Heart left ventricle (tissue), 16 donors: ENCODE results near the gene ST7. TPM values are rescaled to one million over a fixed set of nuclear protein-coding genes. Genes with fewer than 3 reads are reported as not detected.

Source experiments
- ATAC-seq, 4 donors: fragments of 200-7000 bp; cut with Tn5 transposase; one replicate each; pipeline ENCODE4 v1.9.1; 2020 to 2022; ENCODE audit warnings: moderate library complexity in 4 of 4, mild to moderate bottlenecking in 3 of 4, moderate number of reproducible peaks in 1 of 4
- DNase-seq, 5 donors: peaks; one replicate each; pipeline ENCODE4 v3.0.0-alpha.2; 2020
- H3K27ac ChIP-seq, 12 donors: fragments of 200-600 bp; sonication (generic) in 4 of 12; one replicate each; pipeline versions ENCODE4 v1.5.0 to v1.8.0; 2016 to 2022; ENCODE audit warnings: mild to moderate bottlenecking in 2 of 12
- H3K27me3 ChIP-seq, 9 donors: fragments of 200-600 bp; sonication (generic) in 2 of 9; one replicate each; pipeline versions ENCODE4 v1.5.1 to v1.8.0; 2016 to 2022; ENCODE audit warnings: mild to moderate bottlenecking in 3 of 9
- H3K36me3 ChIP-seq, 9 donors: fragments of 200-600 bp; sonication (generic) in 2 of 9; one replicate each; pipeline versions ENCODE4 v1.5.0 to v1.8.0; 2018 to 2022; ENCODE audit warnings: mild to moderate bottlenecking in 2 of 9
- H3K4me1 ChIP-seq, 12 donors: fragments of 200-600 bp; sonication (generic) in 4 of 12; one replicate each; pipeline versions ENCODE4 v1.5.0 to v1.8.0; 2016 to 2022; ENCODE audit warnings: mild to moderate bottlenecking in 3 of 12
- H3K4me3 ChIP-seq, 12 donors: fragments of 200-600 bp; sonication (generic) in 4 of 12; one replicate each; pipeline versions ENCODE4 v1.5.0 to v1.8.0; 2017 to 2022; ENCODE audit warnings: mild to moderate bottlenecking in 9 of 12, moderate library complexity in 4 of 12
- H3K9me3 ChIP-seq, 12 donors: fragments of 200-600 bp; sonication (generic) in 4 of 12; one replicate each; pipeline versions ENCODE4 v1.5.0 to v1.8.0; 2016 to 2022; ENCODE audit warnings: mild to moderate bottlenecking in 1 of 12
- POLR2A ChIP-seq, 2 donors: fragments of 450-650 bp; IDR thresholded peaks; one replicate each; pipeline ENCODE4 v1.6.1; 2017; ENCODE audit warnings: antibody characterized with exemption in 2 of 2, mild to moderate bottlenecking in 2 of 2, moderate library complexity in 2 of 2
- WGBS, 4 donors: extraction: QIAGEN DNeasy Blood & Tissue Kit in 2 of 4; methylation state at CpG; one replicate each; pipeline versions ENCODE4 v1.1.5 to v1.1.7; 2013 to 2018; 5-methylcytosine and 5-hydroxymethylcytosine counted together
- intact Hi-C, 10 donors: fragments of 100-400 bp; cut with DNase I; formaldehyde crosslinking; loops; one replicate each; pipeline versions ENCODE4 v1.11.1 to v1.14.2; 2022
- polyA plus RNA-seq, 2 donors: library from polyadenylated mRNA; stranded (reverse); fragments of 200-250 nt; gene quantifications; one replicate each; pipeline ENCODE4 v1.2.3, GENCODE V29; 2013
- total RNA-seq, 9 donors: library from RNA; depleted of rRNA in 2 of 9; stranded (reverse); fragments of >200 nt in 2 of 9; fragmentation: NEBNext Ultra II Directional in 3 of 9; extraction: Animal tissue kit (Norgen Biotek cat#: 25700) in 3 of 9; gene quantifications; one replicate each; pipeline versions ENCODE4 v1.1.0 to v1.2.4, GENCODE V29; 2016 to 2023
- TF ChIP-seq, protein P1 (sequence below), 12 donors: fragments of 200-600 bp; sonication (generic) in 4 of 12; IDR thresholded peaks; one replicate each; pipeline versions ENCODE4 v1.5.0 to v1.8.0; 2018 to 2022; ENCODE audit warnings: antibody characterized with exemption in 12 of 12, mild to moderate bottlenecking in 5 of 12
- donor health status: ischemic (EF 13 %, LVEDD 7.1; RV severe dilation, severe dysfunction).
- donor health status: healthy with polysubstance abuse.
- donor health status: DM: no; HTN: yes; CAD: no.
- donor health status: DM: no; HTN: no; CAD: no.
- donor health status: ischemic (EF 25% LVEDD 6.9; RV normal size, moderate dysfunction).
- donor health status: ischemic (EF 25% LVEDD 5.7; RV mildly dilated, moderate dysfunction).
- donor health status: healthy.
- donor health status: DM: yes; HTN: yes; CAD: no.
- donor health status: ischemic (EF 35%, LVEDD 5.7; RV mildly dilated, moderate dysfunction).
- donor health status: nonischemic (EF 11% LVEDD 7.7; RV severe dilation, severe dysfunction).
- donor health status: DM: yes; HTN: yes; CAD: no.
- donor health status: PGD.
- donor health status: ischemic (EF 29% LVEDD 5.4; RV normal size, mild dysfunction).
- donor health status: nonischemic (EF 23%, LVEDD 6.1; RV moderate dilation, normal function).

Gene ST7
- total and polyA plus RNA-seq, 11 donors = 16.0 to 41.3 (median 25.5) TPM

- 90 to 94% (median 93%) methylated on average over 4 of the region's 4 CpGs for whole genome bisulfite sequencing, 4 donors
- ATAC-seq = no peak
- TF ChIP-seq, protein P1, sequence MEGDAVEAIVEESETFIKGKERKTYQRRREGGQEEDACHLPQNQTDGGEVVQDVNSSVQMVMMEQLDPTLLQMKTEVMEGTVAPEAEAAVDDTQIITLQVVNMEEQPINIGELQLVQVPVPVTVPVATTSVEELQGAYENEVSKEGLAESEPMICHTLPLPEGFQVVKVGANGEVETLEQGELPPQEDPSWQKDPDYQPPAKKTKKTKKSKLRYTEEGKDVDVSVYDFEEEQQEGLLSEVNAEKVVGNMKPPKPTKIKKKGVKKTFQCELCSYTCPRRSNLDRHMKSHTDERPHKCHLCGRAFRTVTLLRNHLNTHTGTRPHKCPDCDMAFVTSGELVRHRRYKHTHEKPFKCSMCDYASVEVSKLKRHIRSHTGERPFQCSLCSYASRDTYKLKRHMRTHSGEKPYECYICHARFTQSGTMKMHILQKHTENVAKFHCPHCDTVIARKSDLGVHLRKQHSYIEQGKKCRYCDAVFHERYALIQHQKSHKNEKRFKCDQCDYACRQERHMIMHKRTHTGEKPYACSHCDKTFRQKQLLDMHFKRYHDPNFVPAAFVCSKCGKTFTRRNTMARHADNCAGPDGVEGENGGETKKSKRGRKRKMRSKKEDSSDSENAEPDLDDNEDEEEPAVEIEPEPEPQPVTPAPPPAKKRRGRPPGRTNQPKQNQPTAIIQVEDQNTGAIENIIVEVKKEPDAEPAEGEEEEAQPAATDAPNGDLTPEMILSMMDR (IDR thresholded peaks at IDR 0.05) = no peak
- no peak for TF ChIP-seq POLR2A (IDR thresholded peaks at IDR 0.05)
- intact Hi-C loops = loop anchor here in 8 of 10 donors (5.0 to 10.0 kb wide), 3 partner anchors 174 to 984 kb away; no protein-coding TSS in a partner anchor
- no peak for DNase-seq
- no peak overlapping the region for H3K27ac ChIP-seq
- H3K4me3 ChIP-seq = no peak overlapping the region
- peaks cover 0 to 29% (median 7%) of the 10 kb centered on the region in 9 donors for H3K36me3 ChIP-seq
- no peaks in the 10 kb centered on the region for H3K9me3 ChIP-seq
- H3K4me1 ChIP-seq = no peaks in the 10 kb centered on the region
- H3K27me3 ChIP-seq = no peaks in the 10 kb centered on the region
These were observed 257.1 kb downstream of the ST7 start for GRCh38 chr7:117210397-117210796.

- no peak for ATAC-seq
These were observed 257.6 kb downstream of the ST7 start for GRCh38 chr7:117210908-117211307.

GRCh38 chr7:117211614-117212013, 258.3 kb downstream of the ST7 start:
- intact Hi-C loops = loop anchor here in 8 of 10 donors (5.0 to 10.0 kb wide), 3 partner anchors 173 to 983 kb away; no protein-coding TSS in a partner anchor

More at GRCh38 chr7:117210908-117211307, 257.6 kb downstream of the ST7 start:
- WGBS, 4 donors = 80 to 89% (median 84%) methylated on average over 3 of the region's 3 CpGs
- intact Hi-C loops = loop anchor here in 8 of 10 donors (5.0 to 10.0 kb wide), 3 partner anchors 174 to 984 kb away; no protein-coding TSS in a partner anchor
- TF ChIP-seq POLR2A (IDR thresholded peaks at IDR 0.05) = no peak
- TF ChIP-seq, protein P1 (IDR thresholded peaks at IDR 0.05) = no peak
- Histone ChIP-seq H3K36me3 (peaks cover 0 to 30% (median 7%) of the 10 kb centered on the region in 9 donors), H3K27ac (no peak overlapping the region), H3K4me1 (no peaks in the 10 kb centered on the region), H3K9me3 (no peaks in the 10 kb centered on the region), H3K4me3 (no peak overlapping the region), H3K27me3 (no peaks in the 10 kb centered on the region)
- DNase-seq = no peak

More at GRCh38 chr7:117211614-117212013, 258.3 kb downstream of the ST7 start:
- no peak for DNase-seq
- Histone ChIP-seq H3K9me3 (no peaks in the 10 kb centered on the region), H3K4me1 (no peaks in the 10 kb centered on the region), H3K36me3 (peaks cover 0 to 30% (median 7%) of the 10 kb centered on the region in 9 donors), H3K27me3 (no peaks in the 10 kb centered on the region), H3K4me3 (no peak overlapping the region), H3K27ac (no peak overlapping the region)
- TF ChIP-seq, protein P1 (IDR thresholded peaks at IDR 0.05) = no peak
- no peak for TF ChIP-seq POLR2A (IDR thresholded peaks at IDR 0.05)
- no peak for ATAC-seq
